Kidney (tissue), 14 donors: ENCODE measurements around the gene PCDHGA5. TPM values are rescaled to one million over a fixed set of nuclear protein-coding genes. Genes with fewer than 3 reads are reported as not detected.
A peak's percentile ranks its signal among the peaks of the same experiment; 100 is the strongest.
"Not testable (repeated sequence)": the region's sequence is repeated elsewhere in the genome, so short reads cannot be mapped to it uniquely, and the experiment has no call there.

Experiments
- DNase-seq, 5 donors: peaks; one replicate each; pipeline ENCODE4 v3.0.0-alpha.2; 2013 to 2020
- FAIRE-seq: peaks from 2 replicates; lab custom pipeline; 2012; peaks lifted over from hg19 to GRCh38; lab: Jason Lieb, UNC
- H3K27ac ChIP-seq, 2 donors: one replicate each; pipeline ENCODE4 v1.7.0; 2013; ENCODE audit warnings: low read depth in 2 of 2, low read length in 2 of 2, inconsistent platforms in 1 of 2
- H3K27me3 ChIP-seq: one replicate; pipeline ENCODE4 v1.7.1; 2013; ENCODE audit warnings: low read length, inconsistent platforms; ENCODE audit not compliant: control insufficient read depth, insufficient read depth
- H3K36me3 ChIP-seq, 3 donors: one replicate each; pipeline versions ENCODE4 v1.7.0 to v1.7.1; 2013; ENCODE audit warnings: low read length in 3 of 3, control low read depth in 1 of 3, inconsistent platforms in 1 of 3; ENCODE audit not compliant: insufficient read depth in 3 of 3, control insufficient read depth in 2 of 3
- H3K4me1 ChIP-seq, 3 donors: one replicate each; pipeline versions ENCODE4 v1.7.0 to v1.7.1; 2013; ENCODE audit warnings: low read length in 3 of 3, inconsistent platforms in 1 of 3, low read depth in 1 of 3; ENCODE audit not compliant: control insufficient read depth in 2 of 3, insufficient read depth in 2 of 3
- H3K4me3 ChIP-seq, 3 donors: one replicate each; pipeline versions ENCODE4 v1.7.0 to v1.8.1; 2013; ENCODE audit warnings: low read length in 3 of 3, control low read depth in 1 of 3, inconsistent platforms in 1 of 3
- H3K9ac ChIP-seq, 3 donors: one replicate each; pipeline versions ENCODE4 v1.7.0 to v1.7.1; 2013; ENCODE audit warnings: low read length in 3 of 3, control low read depth in 1 of 3, inconsistent platforms in 1 of 3
- H3K9me3 ChIP-seq, 3 donors: one replicate each; pipeline versions ENCODE4 v1.7.0 to v1.7.1; 2013; ENCODE audit warnings: low read length in 3 of 3, control low read depth in 1 of 3, inconsistent platforms in 1 of 3; ENCODE audit not compliant: control insufficient read depth in 2 of 3, insufficient read depth in 1 of 3
- CTCF ChIP-seq: IDR thresholded peaks from 3 replicates; pipeline ENCODE4 v1.5.1; 2012; ENCODE audit warnings: mild to moderate bottlenecking, moderate library complexity, borderline replicate concordance; ENCODE audit not compliant: insufficient read depth; ENCODE audit errors: extremely low read depth
- intact Hi-C: fragments of 100-400 bp; cut with DNase I; formaldehyde crosslinking; loops from one replicate; pipeline ENCODE4 v1.11.1; 2022
- polyA plus RNA-seq: library from polyadenylated mRNA; stranded (reverse); fragments of 350-450 nt; fragmentation: Illumina TruSeq; extraction: RNeasy Lipid Tissue Mini Kit (QIAGEN cat#74804); gene quantifications from one replicate; pipeline ENCODE4 v1.2.3, GENCODE V29; 2014; ENCODE audit warnings: low read depth, low replicate concordance; ENCODE audit not compliant: insufficient read depth
- total RNA-seq: library from RNA; stranded (reverse); fragmentation: NEBNext Ultra II Directional; extraction: Animal tissue kit (Norgen Biotek cat#: 25700); gene quantifications from one replicate; pipeline ENCODE4 v1.2.1, GENCODE V29; 2021
- donor health status: control.
- donor health status: control.
- donor health status: control.
- donor health status: control.
- donor health status: control.
- donor health status: DM: yes; HTN: yes; CAD: no.
- donor health status: Normal renal cell carcinoma (clear cell type).

The PCDHGA5 gene
- total and polyA plus RNA-seq, 2 donors from 2014 or later, result 2.8 TPM; not detected in 1

GRCh38 chr5:141326088-141326854 lies 37.7 kb upstream of the PCDHGA5 start:
- no peaks in the 10 kb centered on the region for H3K36me3 ChIP-seq
- FAIRE-seq (no peak), DNase-seq (peak in 4 of 5 donors; percentile 54 to 73 (median 61))
- H3K4me1 ChIP-seq, result no peaks in the 10 kb centered on the region
- H3K9me3 ChIP-seq, result peaks cover 0 to 34% (median 11%) of the 10 kb centered on the region in 3 donors
- H3K9ac ChIP-seq, result peak overlapping the region in 1 of 3 donors; percentile 28
- peak overlapping the region; percentile 28 to 63 (median 53) for H3K4me3 ChIP-seq
- H3K27ac ChIP-seq, result no peak overlapping the region
- intact Hi-C loops, result no loop called here
- TF ChIP-seq CTCF, result no peak
- no peaks in the 10 kb centered on the region for H3K27me3 ChIP-seq

GRCh38 chr5:141328231-141328630 lies 35.7 kb upstream of the PCDHGA5 start:
- H3K4me1 ChIP-seq, result no peaks in the 10 kb centered on the region
- H3K9me3 ChIP-seq, result peaks cover 0 to 39% (median 16%) of the 10 kb centered on the region in 3 donors
- H3K27me3 ChIP-seq, result no peaks in the 10 kb centered on the region
- no peak overlapping the region for H3K4me3 ChIP-seq
- intact Hi-C loops, result no loop called here
- no peak for TF ChIP-seq CTCF
- no peak for FAIRE-seq
- DNase-seq, result no peak
- no peak overlapping the region for H3K27ac ChIP-seq
- H3K36me3 ChIP-seq, result no peaks in the 10 kb centered on the region
- no peak overlapping the region for H3K9ac ChIP-seq

- H3K9me3 ChIP-seq, result peaks cover 0 to 39% (median 17%) of the 10 kb centered on the region in 3 donors
- intact Hi-C loops, result no loop called here
Measured at GRCh38 chr5:141330299-141331080, 33.5 kb upstream of the PCDHGA5 start, which contains the start of gene PCDHGA1. PCDHGA1 (plus strand) TSS chr5:141330514.

GRCh38 chr5:141332571-141332970 lies 31.4 kb upstream of the PCDHGA5 start:
- H3K36me3 ChIP-seq, H3K4me3 ChIP-seq, DNase-seq, H3K27ac ChIP-seq, FAIRE-seq, H3K4me1 ChIP-seq, H3K9ac ChIP-seq, H3K27me3 ChIP-seq, intact Hi-C loops: not testable (repeated sequence)
- H3K9me3 ChIP-seq, result peaks cover 0 to 45% (median 18%) of the 10 kb centered on the region in 3 donors

More at GRCh38 chr5:141330299-141331080, 33.5 kb upstream of the PCDHGA5 start, which contains the start of gene PCDHGA1:
- no peaks in the 10 kb centered on the region for H3K36me3 ChIP-seq
- H3K4me3 ChIP-seq, result peak within 1 kb of the TSS in 1 of 3 donors; percentile 8
- peak in 1 of 5 donors; percentile 9 for DNase-seq
- TF ChIP-seq CTCF, result peak; percentile 21
- no peak for FAIRE-seq
- H3K27me3 ChIP-seq, result no peaks in the 10 kb centered on the region
- H3K27ac ChIP-seq, result no peak within 1 kb of the TSS
- H3K9ac ChIP-seq, result no peak within 1 kb of the TSS
- no peaks in the 10 kb centered on the region for H3K4me1 ChIP-seq
